Stimulated activated naive CD4-positive, alpha-beta T cell treated with Interleukin-2 at 50 U/mL for 16 hours (primary cell): ENCODE results near the gene DYRK1A.

Experiments
- DNase-seq: peaks from one replicate; lab custom pipeline; 2025; lab: John Stamatoyannopoulos, UW

DYRK1A gene

GRCh38 chr21:37365517-37366481, 774 bp upstream of the DYRK1A start:
- no peak for DNase-seq

- peak; percentile 26 for DNase-seq
These were observed 746 bp downstream of the DYRK1A start for GRCh38 chr21:37367336-37367702.

GRCh38 chr21:37367703-37368540, 1.3 kb downstream of the DYRK1A start:
- peak; percentile 28 for DNase-seq

DNA sequence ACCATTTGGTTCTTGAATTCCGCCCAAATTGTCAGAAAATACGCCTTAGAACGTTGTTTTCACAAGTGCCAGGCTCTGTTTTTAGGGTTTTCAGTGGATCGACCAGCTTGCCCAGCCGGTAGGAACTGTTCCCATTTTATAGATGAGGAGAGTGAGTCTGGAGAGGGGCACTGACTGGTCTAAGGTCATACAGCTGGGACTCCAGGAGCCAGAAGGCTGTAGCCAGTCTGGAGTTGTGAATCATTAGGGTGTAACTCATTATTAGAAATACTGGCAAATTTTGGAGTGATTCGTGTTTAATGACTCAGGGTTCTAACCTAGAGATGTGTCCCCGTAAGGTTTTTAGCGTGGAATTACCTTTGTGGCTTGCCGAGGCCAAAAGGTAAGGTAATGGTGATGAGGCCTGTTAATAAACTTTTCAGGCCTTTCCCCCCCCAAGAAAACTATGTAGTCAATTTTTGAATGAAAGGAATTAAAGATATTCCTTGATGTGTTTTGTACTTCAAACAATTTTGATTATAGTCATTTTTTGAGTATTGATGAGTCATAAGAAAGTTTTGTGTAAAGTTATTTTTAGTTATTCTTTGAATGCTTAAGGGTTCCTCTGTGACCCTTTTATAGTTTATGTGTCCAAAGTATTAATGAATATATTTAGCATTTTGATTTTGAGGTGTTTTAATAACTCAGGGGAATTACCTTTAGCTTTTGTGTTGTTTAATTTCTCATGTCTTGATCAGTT, 2.1 kb downstream of the DYRK1A start:
- peak; percentile 4 for DNase-seq

DNA sequence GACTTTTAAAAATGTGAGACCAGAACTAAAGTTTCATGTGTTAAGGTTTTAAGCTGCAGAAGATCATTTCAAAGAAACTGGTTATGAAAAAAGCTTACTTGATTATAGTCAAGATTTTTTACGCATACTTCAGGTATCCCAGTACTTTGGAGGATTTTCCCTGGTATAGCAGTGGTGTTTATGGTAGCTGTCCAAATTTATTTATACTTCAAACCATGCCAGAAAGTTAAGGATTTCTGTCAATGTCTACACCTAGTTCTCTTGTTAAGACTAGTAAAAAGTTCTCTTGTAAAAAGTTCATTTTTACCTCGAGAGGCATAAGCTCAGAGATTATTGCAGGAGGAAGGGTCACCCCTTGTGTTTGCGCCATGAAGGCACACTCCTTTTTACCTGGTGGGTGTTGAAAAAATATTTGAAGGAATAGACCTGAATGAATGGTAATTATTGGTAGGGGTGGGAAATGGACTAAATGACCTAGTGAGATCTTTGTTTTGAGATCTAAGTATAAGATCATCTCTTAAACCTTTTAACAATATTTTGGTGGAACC, 2.8 kb downstream of the DYRK1A start:
- DNase-seq, result no peak

DNA sequence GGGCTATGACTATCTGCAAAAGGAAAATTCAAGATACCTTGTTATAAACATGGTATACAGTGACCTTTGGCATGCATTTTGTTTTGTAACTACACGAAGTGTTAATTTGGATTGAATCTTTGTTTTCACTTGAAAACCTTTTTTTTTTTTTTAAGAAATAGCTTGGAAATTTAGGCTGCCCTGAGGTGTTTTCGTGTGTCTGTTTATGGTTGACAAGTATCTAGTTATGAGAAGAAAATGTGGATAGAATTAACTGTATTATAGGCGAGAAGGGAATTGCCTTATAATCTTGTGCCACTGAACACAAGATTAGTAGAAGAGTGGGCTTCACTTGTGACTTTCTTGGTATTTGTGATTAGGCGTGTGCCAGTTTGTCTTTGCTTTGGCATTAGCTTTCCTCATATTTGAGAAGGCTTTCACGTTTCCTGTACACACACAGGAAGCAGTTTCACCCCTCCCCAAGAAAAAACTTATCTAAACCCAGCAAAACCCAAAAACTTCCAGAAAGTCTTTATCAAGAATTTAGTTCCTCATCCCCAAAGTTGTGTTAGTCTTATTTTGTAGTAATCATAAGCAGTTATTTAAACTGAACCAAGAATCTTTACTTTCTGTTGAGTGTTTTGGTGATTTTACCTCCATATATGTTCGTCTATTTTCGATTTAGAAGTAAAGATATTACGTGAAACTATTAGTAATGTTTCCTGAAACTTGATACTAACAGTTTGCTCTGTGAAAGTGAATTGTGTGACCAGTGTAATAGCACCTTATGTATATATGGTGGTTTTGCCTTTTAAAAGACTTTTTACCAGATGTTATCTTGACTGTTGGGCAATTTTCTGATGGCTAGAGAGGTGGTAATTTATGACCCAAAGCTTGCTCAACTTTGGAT, 3.8 kb downstream of the DYRK1A start:
- no peak for DNase-seq

DNA sequence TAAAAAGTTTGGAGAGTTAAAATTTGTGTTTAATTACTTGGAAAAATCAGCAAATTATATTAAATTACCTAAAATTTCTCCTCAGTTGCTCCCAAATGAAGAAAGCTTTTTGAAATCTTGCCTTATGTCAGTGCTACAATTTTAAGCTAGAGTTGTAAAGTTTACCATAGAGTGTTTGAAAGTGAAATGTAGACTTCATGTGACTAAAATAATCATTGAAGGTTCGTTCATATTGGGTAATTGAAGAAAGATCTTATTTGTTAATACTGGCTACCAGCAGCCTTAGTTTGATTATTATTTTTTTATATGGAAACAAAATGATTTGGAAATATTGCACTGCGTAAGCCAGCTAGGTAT, 4.4 kb downstream of the DYRK1A start:
- DNase-seq, result no peak

GRCh38 chr21:37372127-37372731, 5.7 kb downstream of the DYRK1A start:
- DNase-seq, result no peak

- DNase-seq, result no peak
These were observed 6.4 kb downstream of the DYRK1A start for GRCh38 chr21:37372951-37373350.

DNA sequence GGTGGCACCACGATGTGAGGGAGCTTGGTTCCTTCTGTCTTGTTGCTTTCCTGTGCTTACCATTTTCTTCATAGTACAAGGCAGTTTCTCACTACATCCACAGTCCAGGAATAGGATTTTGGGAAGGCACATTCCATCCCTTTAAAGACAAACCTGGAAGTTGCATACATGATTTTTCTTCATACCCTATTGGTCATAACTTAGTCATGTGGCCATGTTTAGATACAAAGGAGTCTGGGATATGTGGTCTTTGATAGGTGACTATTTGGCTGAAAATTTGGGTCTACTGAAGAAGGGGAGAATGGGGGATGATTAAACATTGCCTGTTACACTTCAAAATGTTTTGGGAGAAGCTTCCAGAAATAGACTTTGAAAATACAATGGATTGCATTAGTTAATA, 7.0 kb downstream of the DYRK1A start:
- no peak for DNase-seq

GRCh38 chr21:37374027-37374426, 7.5 kb downstream of the DYRK1A start:
- DNase-seq, result no peak

- DNase-seq, result no peak
These were observed 9.4 kb downstream of the DYRK1A start for GRCh38 chr21:37375866-37376574.

GRCh38 chr21:37378700-37379139, 12.1 kb downstream of the DYRK1A start:
- no peak for DNase-seq

- DNase-seq, result no peak
These were observed 14.1 kb downstream of the DYRK1A start for GRCh38 chr21:37380349-37381323.

DNA sequence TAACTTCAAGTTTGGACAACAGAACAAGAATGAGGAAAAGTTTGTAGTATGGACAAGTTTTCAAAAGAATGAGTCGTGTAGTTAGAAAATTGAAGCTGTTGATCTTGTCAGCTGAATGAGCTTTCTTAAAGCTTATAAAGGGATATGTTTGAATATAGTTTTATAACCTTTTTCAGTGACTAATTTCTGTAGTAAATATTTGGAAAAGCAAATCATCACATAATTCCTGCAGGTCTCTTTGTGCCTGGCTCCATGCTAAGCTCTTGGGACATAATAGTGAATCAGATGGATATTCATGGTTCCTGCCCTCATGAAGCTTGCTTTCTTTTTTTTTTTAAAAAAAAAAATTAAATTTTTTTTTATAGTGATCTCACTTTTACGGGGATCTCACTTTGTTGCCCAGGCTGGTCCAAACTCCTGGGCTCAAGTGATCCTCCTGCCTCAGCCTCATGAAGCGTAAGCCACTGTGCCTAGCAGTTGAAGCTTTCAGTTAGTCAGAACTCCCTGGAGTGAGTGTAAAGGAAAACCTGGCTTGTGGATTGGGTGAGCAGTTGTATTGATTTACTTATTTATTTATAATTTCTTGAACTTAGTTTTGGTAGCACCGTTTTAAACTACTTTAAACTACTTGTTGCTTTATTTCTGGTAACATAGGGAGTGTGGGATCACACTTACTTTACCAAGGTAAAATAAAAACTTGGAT, 15.5 kb downstream of the DYRK1A start:
- no peak for DNase-seq

- no peak for DNase-seq
These were observed 16.5 kb downstream of the DYRK1A start for GRCh38 chr21:37383086-37383485.

GRCh38 chr21:37383784-37384311, 17.3 kb downstream of the DYRK1A start:
- DNase-seq, result no peak

DNA sequence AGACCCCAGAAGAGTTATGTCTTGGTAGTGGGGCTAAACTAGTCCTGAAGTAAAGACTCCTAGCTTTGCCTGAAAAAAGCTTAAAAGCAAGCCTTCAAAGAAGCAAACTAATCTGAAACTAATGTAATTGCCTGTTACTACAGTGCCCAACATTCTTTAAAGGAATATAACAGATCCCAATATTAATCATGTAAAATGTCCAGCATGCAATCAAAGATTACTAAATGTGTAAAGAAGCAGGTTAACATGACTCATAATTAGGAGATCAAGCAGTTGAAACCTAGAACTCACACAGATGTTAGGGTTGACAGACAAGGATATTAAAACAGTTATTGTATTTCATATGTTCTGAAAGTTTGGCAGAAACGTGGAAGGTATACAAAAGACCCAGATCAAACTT, 17.8 kb downstream of the DYRK1A start:
- DNase-seq, result no peak
